Gastroesophageal sphincter (tissue), 4 donors: ENCODE data around the gene TMEM231. TPM values are rescaled to one million over a fixed set of nuclear protein-coding genes. Genes with fewer than 3 reads are reported as not detected.
"Not testable (repeated sequence)": the region's sequence is repeated elsewhere in the genome, so short reads cannot be mapped to it uniquely, and the experiment has no call there.

Experiments
- ATAC-seq: fragments of 150-250 bp; one replicate; pipeline ENCODE4 v1.9.1; 2016; ENCODE audit warnings: mild to moderate bottlenecking, moderate library complexity
- H3K27ac ChIP-seq, 4 donors: fragments of 200-600 bp; sonication (generic) in 3 of 4; 1 replicate in 3 of 4; 2 replicates in 1 of 4; pipeline ENCODE4 v1.5.1; 2016 to 2019
- H3K27me3 ChIP-seq: fragments of 200-600 bp; sonication (generic); one replicate; pipeline ENCODE4 v1.5.1; 2019
- H3K36me3 ChIP-seq, 2 donors: fragments of 200-600 bp; sonication (generic); one replicate each; pipeline ENCODE4 v1.5.1; 2019; ENCODE audit warnings: control low read depth in 1 of 2
- H3K4me1 ChIP-seq, 3 donors: fragments of 200-600 bp; sonication (generic); 1 replicate in 2 of 3; 2 replicates in 1 of 3; pipeline ENCODE4 v1.5.1; 2016 to 2019; ENCODE audit warnings: control low read depth in 2 of 3
- H3K4me3 ChIP-seq, 2 donors: fragments of 200-600 bp; sonication (generic); one replicate each; pipeline ENCODE4 v1.5.1; 2019; ENCODE audit warnings: mild to moderate bottlenecking in 1 of 2, moderate library complexity in 1 of 2
- H3K9me3 ChIP-seq, 3 donors: fragments of 200-600 bp; sonication (generic); one replicate each; pipeline ENCODE4 v1.5.1; 2017 to 2019; ENCODE audit warnings: control low read depth in 2 of 3
- EP300 ChIP-seq: sonication (generic); formaldehyde crosslinking; IDR thresholded peaks from one replicate; pipeline ENCODE4 v1.6.1; 2017; ENCODE audit warnings: antibody characterized with exemption, mild to moderate bottlenecking
- POLR2A ChIP-seq, 2 donors: fragments of 450-650 bp; IDR thresholded peaks; one replicate each; pipeline ENCODE4 v1.6.1; 2017; ENCODE audit warnings: antibody characterized with exemption in 2 of 2, mild to moderate bottlenecking in 2 of 2, moderate library complexity in 1 of 2
- POLR2AphosphoS5 ChIP-seq: sonication (generic); formaldehyde crosslinking; IDR thresholded peaks from one replicate; pipeline ENCODE4 v1.6.1; 2017; ENCODE audit warnings: antibody characterized with exemption
- WGBS, 2 donors: methylation state at CpG; one replicate each; pipeline ENCODE4 v1.1.5; 2018; ENCODE audit warnings: low coverage in 1 of 2; 5-methylcytosine and 5-hydroxymethylcytosine counted together
- total RNA-seq, 4 donors: library from RNA; depleted of rRNA; stranded (reverse); fragments of >200 nt; gene quantifications; one replicate each; pipeline ENCODE4 v1.1.0, GENCODE V29; 2016
- TF ChIP-seq, protein P1 (sequence below), 4 experiments: fragments of 200-600 bp in 2 of 4; fragments of 450-650 bp in 2 of 4; sonication (generic) in 1 of 4; IDR thresholded peaks; one replicate each; pipeline ENCODE4 v1.5.1; 2017 to 2019; ENCODE audit warnings: antibody characterized with exemption in 4 of 4, mild to moderate bottlenecking in 2 of 4, moderate library complexity in 2 of 4

TMEM231 gene
- total RNA-seq, 4 donors from 2014 or later: 7.2 to 12.0 (median 9.3) TPM

- Histone ChIP-seq H3K27ac (no peak overlapping the region), H3K36me3 (peaks cover 0 to 31% of the 10 kb centered on the region in 2 donors), H3K27me3 (no peaks in the 10 kb centered on the region), H3K9me3 (no peaks in the 10 kb centered on the region), H3K4me1 (peaks cover 0 to 37% (median 3%) of the 10 kb centered on the region in 3 donors), H3K4me3 (no peak overlapping the region)
- no peak for TF ChIP-seq POLR2A (IDR thresholded peaks at IDR 0.05)
- no peak for TF ChIP-seq EP300
- TF ChIP-seq, protein P1, sequence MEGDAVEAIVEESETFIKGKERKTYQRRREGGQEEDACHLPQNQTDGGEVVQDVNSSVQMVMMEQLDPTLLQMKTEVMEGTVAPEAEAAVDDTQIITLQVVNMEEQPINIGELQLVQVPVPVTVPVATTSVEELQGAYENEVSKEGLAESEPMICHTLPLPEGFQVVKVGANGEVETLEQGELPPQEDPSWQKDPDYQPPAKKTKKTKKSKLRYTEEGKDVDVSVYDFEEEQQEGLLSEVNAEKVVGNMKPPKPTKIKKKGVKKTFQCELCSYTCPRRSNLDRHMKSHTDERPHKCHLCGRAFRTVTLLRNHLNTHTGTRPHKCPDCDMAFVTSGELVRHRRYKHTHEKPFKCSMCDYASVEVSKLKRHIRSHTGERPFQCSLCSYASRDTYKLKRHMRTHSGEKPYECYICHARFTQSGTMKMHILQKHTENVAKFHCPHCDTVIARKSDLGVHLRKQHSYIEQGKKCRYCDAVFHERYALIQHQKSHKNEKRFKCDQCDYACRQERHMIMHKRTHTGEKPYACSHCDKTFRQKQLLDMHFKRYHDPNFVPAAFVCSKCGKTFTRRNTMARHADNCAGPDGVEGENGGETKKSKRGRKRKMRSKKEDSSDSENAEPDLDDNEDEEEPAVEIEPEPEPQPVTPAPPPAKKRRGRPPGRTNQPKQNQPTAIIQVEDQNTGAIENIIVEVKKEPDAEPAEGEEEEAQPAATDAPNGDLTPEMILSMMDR (IDR thresholded peaks at IDR 0.05): no peak
- TF ChIP-seq POLR2AphosphoS5: no peak
- 81 to 95% methylated on average over 4 to 6 of the region's 6 CpGs for WGBS, 2 donors
- ATAC-seq: no peak
Measured at GRCh38 chr16:75593308-75593707, 37.3 kb upstream of the TMEM231 start.

- peak overlapping the region in 1 of 4 donors; percentile 20 for H3K27ac ChIP-seq
- not testable (repeated sequence) for H3K9me3 ChIP-seq
Measured at GRCh38 chr16:75591927-75592326, 35.9 kb upstream of the TMEM231 start.

DNA sequence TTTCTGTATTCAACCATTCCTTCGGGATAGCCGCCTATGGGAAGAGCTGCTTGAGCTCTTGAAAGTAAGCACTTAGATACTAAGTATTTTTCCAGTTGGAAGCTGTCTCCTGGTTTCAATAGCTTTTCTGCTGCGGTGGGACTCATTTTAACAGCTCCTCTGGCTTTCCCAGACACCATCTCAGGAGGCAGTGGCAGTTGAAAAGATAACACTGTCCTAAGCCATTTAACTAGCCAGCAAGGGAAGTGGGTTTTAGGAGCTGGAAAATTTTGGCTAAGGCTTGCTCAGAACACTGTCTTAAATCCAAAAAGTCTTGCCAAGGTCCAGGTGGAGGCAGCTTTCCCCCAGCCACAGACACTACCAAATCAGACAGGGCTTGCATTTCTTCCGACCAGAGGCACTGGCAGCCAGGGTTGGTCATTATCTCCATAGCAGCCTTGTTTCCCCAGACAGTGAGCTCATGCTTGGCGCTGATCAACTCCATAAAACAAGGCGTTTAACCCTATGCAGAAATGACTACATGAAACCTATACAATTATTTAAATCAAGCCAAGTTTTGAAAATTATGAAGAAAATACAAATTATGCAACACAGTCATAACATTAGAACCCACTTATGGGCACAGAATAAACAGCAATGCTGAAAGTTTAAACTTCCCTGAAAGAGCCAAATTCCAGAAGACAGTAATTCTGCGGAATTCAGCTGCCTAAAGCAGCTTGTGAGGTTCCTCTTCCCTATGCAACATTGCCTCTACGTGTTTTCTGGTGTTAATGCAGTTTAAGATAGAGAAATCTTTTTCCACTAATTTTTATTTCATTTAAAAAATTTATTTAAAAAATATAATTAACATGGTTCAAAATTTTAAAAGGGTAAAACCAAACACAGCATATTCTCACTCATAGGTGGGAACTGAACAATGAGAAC is 35.1 kb upstream of the TMEM231 start:
- Histone ChIP-seq H3K9me3 (no peaks in the 10 kb centered on the region), H3K36me3 (peaks cover 0 to 21% of the 10 kb centered on the region in 2 donors), H3K4me3 (no peak overlapping the region), H3K4me1 (peaks cover 0 to 37% (median 3%) of the 10 kb centered on the region in 3 donors), H3K27me3 (no peaks in the 10 kb centered on the region), H3K27ac (peak overlapping the region; percentile 48 to 84 (median 80))
- TF ChIP-seq POLR2A (IDR thresholded peaks at IDR 0.05) (no peak), POLR2AphosphoS5 (no peak), EP300 (no peak)
- TF ChIP-seq, protein P1 (IDR thresholded peaks at IDR 0.05): peak in 1 of 4 experiments; percentile 17
- WGBS, 2 donors: 5 to 27% methylated on average over 5 to 7 of the region's 8 CpGs
- ATAC-seq: peak; percentile 79

More at GRCh38 chr16:75591927-75592326, 35.9 kb upstream of the TMEM231 start:
- 26 to 39% methylated on average over 7 to 9 of the region's 9 CpGs for WGBS, 2 donors
- H3K27me3 ChIP-seq, H3K4me3 ChIP-seq, ATAC-seq: not testable (repeated sequence)
- H3K36me3 ChIP-seq: peaks cover 0 to 17% of the 10 kb centered on the region in 2 donors
- H3K4me1 ChIP-seq: peaks cover 0 to 37% (median 3%) of the 10 kb centered on the region in 3 donors

DNA sequence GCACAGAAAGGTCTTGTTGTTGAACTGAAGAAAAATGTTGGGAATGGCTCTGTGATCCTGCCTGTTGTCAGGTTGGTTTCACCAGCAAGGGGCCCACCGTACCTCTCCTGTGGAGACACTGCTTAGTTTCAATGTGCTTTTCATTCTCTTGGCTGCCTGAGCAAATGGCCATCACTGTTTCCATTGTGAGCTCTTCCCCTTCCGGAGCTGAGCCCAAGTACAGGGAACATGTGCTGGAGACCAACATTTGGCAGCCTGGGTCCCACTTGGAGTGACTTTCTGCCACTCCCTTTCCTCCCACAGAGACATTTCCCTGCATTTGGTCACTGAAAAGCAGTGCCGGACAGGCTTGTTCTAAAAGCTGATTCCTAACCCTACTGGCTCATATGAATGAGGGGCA is 33.3 kb upstream of the TMEM231 start:
- TF ChIP-seq, protein P1 (IDR thresholded peaks at IDR 0.05): no peak
- TF ChIP-seq POLR2AphosphoS5 (no peak), EP300 (no peak), POLR2A (IDR thresholded peaks at IDR 0.05) (no peak)
- Histone ChIP-seq H3K27me3 (no peaks in the 10 kb centered on the region), H3K27ac (peak overlapping the region in 3 of 4 donors; percentile 66 to 80 (median 79)), H3K4me3 (no peak overlapping the region), H3K4me1 (peaks cover 0 to 37% (median 3%) of the 10 kb centered on the region in 3 donors), H3K36me3 (peaks cover 0 to 20% of the 10 kb centered on the region in 2 donors), H3K9me3 (no peaks in the 10 kb centered on the region)
- peak; percentile 65 for ATAC-seq
- 29 to 46% methylated on average over 1 to 2 of the region's 3 CpGs for WGBS, 2 donors

- TF ChIP-seq POLR2AphosphoS5 (no peak), POLR2A (IDR thresholded peaks at IDR 0.05) (no peak), EP300 (no peak)
- TF ChIP-seq, protein P1 (IDR thresholded peaks at IDR 0.05): no peak
- 96% methylated on average over 4 of the region's 4 CpGs; no CpG with 5 or more reads in 1 of the 2 donors for WGBS, 2 donors
- peaks cover 0 to 37% (median 3%) of the 10 kb centered on the region in 3 donors for H3K4me1 ChIP-seq
- no peak overlapping the region for H3K4me3 ChIP-seq
- peak overlapping the region in 3 of 4 donors; percentile 66 to 80 (median 79) for H3K27ac ChIP-seq
- no peaks in the 10 kb centered on the region for H3K27me3 ChIP-seq
- ATAC-seq: no peak
- no peaks in the 10 kb centered on the region for H3K9me3 ChIP-seq
- H3K36me3 ChIP-seq: peaks cover 0 to 14% of the 10 kb centered on the region in 2 donors
Measured at GRCh38 chr16:75588716-75589115, 32.7 kb upstream of the TMEM231 start.
